ENCODE results near the gene CREBRF. TPM values are rescaled to one million over a fixed set of nuclear protein-coding genes. Genes with fewer than 3 reads are reported as not detected.
"Not testable (repeated sequence)": the region's sequence is repeated elsewhere in the genome, so short reads cannot be mapped to it uniquely, and the experiment has no call there.

CREBRF gene
- total RNA-seq, 4 donors from 2014 or later, result 24.3 to 40.6 (median 32.3) TPM

DNA sequence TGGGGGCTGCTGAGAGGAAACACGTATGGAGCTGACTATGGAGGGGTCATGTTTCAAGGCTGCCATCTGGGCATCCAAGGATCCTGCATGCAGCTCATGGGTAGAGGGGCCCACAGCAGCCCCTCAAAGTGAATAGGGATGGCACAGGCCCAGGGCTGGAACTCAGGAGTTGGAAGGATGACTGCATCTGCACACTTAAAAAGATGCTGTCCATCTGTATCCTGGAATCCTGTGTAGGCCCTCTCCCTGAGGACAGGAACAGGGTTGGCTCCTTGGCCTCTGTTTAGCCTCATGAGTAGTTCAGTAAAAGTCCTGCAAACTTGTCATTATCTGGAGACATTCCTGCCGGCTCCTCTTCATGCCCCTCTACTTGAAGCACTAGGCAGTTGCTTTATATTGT lies 92.2 kb downstream of the CREBRF start:
- Histone ChIP-seq H3K9me3 (no peaks in the 10 kb centered on the region), H3K4me3 (no peak overlapping the region), H3K4me1 (peaks cover 0 to 13% (median 6%) of the 10 kb centered on the region in 4 donors), H3K27ac (no peak overlapping the region), H3K36me3 (peaks cover 0 to 12% (median 4%) of the 10 kb centered on the region in 4 donors), H3K27me3 (no peaks in the 10 kb centered on the region)
- WGBS, 2 donors (ENCODE audit: low coverage in 1 of 2), result 64% methylated on average over 2 of the region's 2 CpGs
- in situ Hi-C loops (cut with MboI; ENCODE audit: low pct_ligation_motif_present in 1 of 4, low pct_unique_long_range_greater_than_20kb in 1 of 4, low sequenced_read_pairs in 3 of 4), result loop anchor here (10.0 to 25.0 kb wide), 3 partner anchors 144 to 436 kb away; partner anchors contain the start of gene ATP6V0E1 (in 3 of the 4)
- TF ChIP-seq, protein P1, sequence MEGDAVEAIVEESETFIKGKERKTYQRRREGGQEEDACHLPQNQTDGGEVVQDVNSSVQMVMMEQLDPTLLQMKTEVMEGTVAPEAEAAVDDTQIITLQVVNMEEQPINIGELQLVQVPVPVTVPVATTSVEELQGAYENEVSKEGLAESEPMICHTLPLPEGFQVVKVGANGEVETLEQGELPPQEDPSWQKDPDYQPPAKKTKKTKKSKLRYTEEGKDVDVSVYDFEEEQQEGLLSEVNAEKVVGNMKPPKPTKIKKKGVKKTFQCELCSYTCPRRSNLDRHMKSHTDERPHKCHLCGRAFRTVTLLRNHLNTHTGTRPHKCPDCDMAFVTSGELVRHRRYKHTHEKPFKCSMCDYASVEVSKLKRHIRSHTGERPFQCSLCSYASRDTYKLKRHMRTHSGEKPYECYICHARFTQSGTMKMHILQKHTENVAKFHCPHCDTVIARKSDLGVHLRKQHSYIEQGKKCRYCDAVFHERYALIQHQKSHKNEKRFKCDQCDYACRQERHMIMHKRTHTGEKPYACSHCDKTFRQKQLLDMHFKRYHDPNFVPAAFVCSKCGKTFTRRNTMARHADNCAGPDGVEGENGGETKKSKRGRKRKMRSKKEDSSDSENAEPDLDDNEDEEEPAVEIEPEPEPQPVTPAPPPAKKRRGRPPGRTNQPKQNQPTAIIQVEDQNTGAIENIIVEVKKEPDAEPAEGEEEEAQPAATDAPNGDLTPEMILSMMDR (IDR thresholded peaks at IDR 0.05), result no peak
- TF ChIP-seq POLR2A (IDR thresholded peaks at IDR 0.05), result no peak
- TF ChIP-seq POLR2AphosphoS5 (IDR thresholded peaks at IDR 0.05), result no peak
- no peak for TF ChIP-seq EP300 (IDR thresholded peaks at IDR 0.05; ENCODE audit: low read depth)
- DNase-seq, result no peak
- intact Hi-C loops (cut with DNase I; ENCODE audit: low total_unique reads), result loop anchor here (10.0 kb wide), 1 partner anchor 164 kb away; the partner anchor contains the start of gene ATP6V0E1

GRCh38 chr5:173152547-173152946 lies 96.4 kb downstream of the CREBRF start:
- no peaks in the 10 kb centered on the region for H3K4me1 ChIP-seq
- in situ Hi-C loops (cut with MboI; ENCODE audit: low pct_ligation_motif_present in 1 of 4, low pct_unique_long_range_greater_than_20kb in 1 of 4, low sequenced_read_pairs in 3 of 4) (no loop called here), intact Hi-C loops (cut with DNase I; ENCODE audit: low total_unique reads) (no loop called here)
- 95% methylated on average over 2 to 5 of the region's 5 CpGs for WGBS, 2 donors (ENCODE audit: low coverage in 1 of 2)
- no peak overlapping the region for H3K4me3 ChIP-seq
- peaks cover 0 to 31% (median 10%) of the 10 kb centered on the region in 4 donors for H3K36me3 ChIP-seq
- TF ChIP-seq POLR2A (IDR thresholded peaks at IDR 0.05), result no peak
- TF ChIP-seq EP300 (IDR thresholded peaks at IDR 0.05; ENCODE audit: low read depth), result no peak
- TF ChIP-seq POLR2AphosphoS5 (IDR thresholded peaks at IDR 0.05), result no peak
- TF ChIP-seq, protein P1 (IDR thresholded peaks at IDR 0.05), result no peak
- H3K27me3 ChIP-seq, result no peaks in the 10 kb centered on the region
- no peak for DNase-seq
- H3K27ac ChIP-seq, result no peak overlapping the region
- no peaks in the 10 kb centered on the region for H3K9me3 ChIP-seq

GRCh38 chr5:173153842-173154241 lies 97.7 kb downstream of the CREBRF start:
- H3K4me1 ChIP-seq, result no peaks in the 10 kb centered on the region
- no peaks in the 10 kb centered on the region for H3K9me3 ChIP-seq
- no peak overlapping the region for H3K4me3 ChIP-seq
- no peak overlapping the region for H3K27ac ChIP-seq
- H3K36me3 ChIP-seq, result peaks cover 0 to 26% (median 12%) of the 10 kb centered on the region in 4 donors
- in situ Hi-C loops (cut with MboI; ENCODE audit: low pct_ligation_motif_present in 1 of 4, low pct_unique_long_range_greater_than_20kb in 1 of 4, low sequenced_read_pairs in 3 of 4) (no loop called here), intact Hi-C loops (cut with DNase I; ENCODE audit: low total_unique reads) (no loop called here)
- TF ChIP-seq POLR2A (IDR thresholded peaks at IDR 0.05), result no peak
- TF ChIP-seq POLR2AphosphoS5 (IDR thresholded peaks at IDR 0.05), result no peak
- no peak for TF ChIP-seq EP300 (IDR thresholded peaks at IDR 0.05; ENCODE audit: low read depth)
- TF ChIP-seq, protein P1 (IDR thresholded peaks at IDR 0.05), result no peak
- no peak for DNase-seq
- whole genome bisulfite sequencing, 2 donors (ENCODE audit: low coverage in 1 of 2), result 90% methylated on average over 7 of the region's 7 CpGs
- no peaks in the 10 kb centered on the region for H3K27me3 ChIP-seq

DNA sequence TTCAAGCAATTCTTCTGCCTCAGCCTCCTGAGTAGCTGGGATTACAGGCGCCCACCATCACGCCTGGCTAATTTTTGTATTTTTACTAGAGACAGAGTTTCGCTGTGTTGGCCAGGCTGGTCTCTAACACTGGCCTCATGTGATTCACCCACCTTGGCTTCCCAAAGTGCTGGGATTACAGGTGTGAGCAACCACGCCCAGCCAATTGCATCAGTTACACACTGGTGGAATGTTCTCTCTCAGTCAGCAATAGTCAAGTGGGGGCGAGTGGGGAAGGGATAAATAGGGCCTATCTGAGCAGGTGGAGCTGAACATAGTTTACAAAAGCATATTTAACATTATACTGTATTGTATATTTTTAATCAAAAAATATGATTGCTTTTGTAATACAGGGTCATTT lies 98.5 kb downstream of the CREBRF start:
- H3K36me3 ChIP-seq, result peaks cover 0 to 23% (median 9%) of the 10 kb centered on the region in 4 donors
- H3K4me3 ChIP-seq; DNase-seq; intact Hi-C loops (cut with DNase I; ENCODE audit: low total_unique reads); H3K4me1 ChIP-seq; in situ Hi-C loops (cut with MboI; ENCODE audit: low pct_ligation_motif_present in 1 of 4, low pct_unique_long_range_greater_than_20kb in 1 of 4, low sequenced_read_pairs in 3 of 4); H3K27me3 ChIP-seq; H3K9me3 ChIP-seq; H3K27ac ChIP-seq: not testable (repeated sequence)
- WGBS, 2 donors (ENCODE audit: low coverage in 1 of 2), result 90% methylated on average over 5 of the region's 5 CpGs; no CpG with 5 or more reads in 1 of the 2 donors

GRCh38 chr5:173155912-173156311 lies 99.8 kb downstream of the CREBRF start:
- DNase-seq, result no peak
- H3K27me3 ChIP-seq, result no peaks in the 10 kb centered on the region
- WGBS, 2 donors (ENCODE audit: low coverage in 1 of 2), result 72% methylated on average over 2 of the region's 2 CpGs; no CpG with 5 or more reads in 1 of the 2 donors
- TF ChIP-seq, protein P1 (IDR thresholded peaks at IDR 0.05), result no peak
- TF ChIP-seq POLR2A (IDR thresholded peaks at IDR 0.05) (no peak), POLR2AphosphoS5 (IDR thresholded peaks at IDR 0.05) (no peak), EP300 (IDR thresholded peaks at IDR 0.05; ENCODE audit: low read depth) (no peak)
- H3K9me3 ChIP-seq, result no peaks in the 10 kb centered on the region
- in situ Hi-C loops (cut with MboI; ENCODE audit: low pct_ligation_motif_present in 1 of 4, low pct_unique_long_range_greater_than_20kb in 1 of 4, low sequenced_read_pairs in 3 of 4) (no loop called here), intact Hi-C loops (cut with DNase I; ENCODE audit: low total_unique reads) (no loop called here)
- peaks cover 0 to 26% (median 10%) of the 10 kb centered on the region in 4 donors for H3K36me3 ChIP-seq
- H3K4me1 ChIP-seq, result no peaks in the 10 kb centered on the region
- H3K4me3 ChIP-seq, result no peak overlapping the region
- H3K27ac ChIP-seq, result no peak overlapping the region
